ENCODE results near the gene ZNRF1.

DNA sequence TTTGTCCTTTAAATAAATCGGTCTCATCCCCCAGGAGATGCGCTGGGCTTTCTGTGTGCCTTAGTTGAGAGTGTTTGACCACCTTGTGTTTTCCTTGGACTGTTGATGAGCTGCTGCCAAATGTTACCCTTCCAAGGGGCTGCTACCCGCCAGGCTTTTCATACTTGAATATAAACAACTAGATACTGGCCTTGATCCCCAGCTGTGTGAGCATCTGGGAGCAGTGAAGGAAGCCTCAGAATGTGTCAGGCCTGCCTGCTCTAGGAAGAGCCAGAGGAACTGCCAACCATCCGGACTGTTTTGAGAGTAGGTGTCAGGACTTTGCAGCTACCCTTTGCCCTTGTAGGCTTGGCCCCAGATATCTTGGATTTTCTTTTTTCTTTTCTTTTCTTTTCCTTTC lies 60.0 kb downstream of the ZNRF1 start:
- TF ChIP-seq POLR2A (IDR thresholded peaks at IDR 0.05) (no peak), CTCF (IDR thresholded peaks at IDR 0.05) (no peak)

Measured in heart left ventricle (tissue), 13 donors.